NCI-H748 treated with DMSO at 0.1 percent for 48 hours (cell line): ENCODE data around the gene CDY2B.
"Not testable (repeated sequence)": the region's sequence is repeated elsewhere in the genome, so short reads cannot be mapped to it uniquely, and the experiment has no call there.

Experiments
- DNase-seq: peaks from one replicate; lab custom pipeline; 2025; lab: John Stamatoyannopoulos, UW

The CDY2B gene, protein sequence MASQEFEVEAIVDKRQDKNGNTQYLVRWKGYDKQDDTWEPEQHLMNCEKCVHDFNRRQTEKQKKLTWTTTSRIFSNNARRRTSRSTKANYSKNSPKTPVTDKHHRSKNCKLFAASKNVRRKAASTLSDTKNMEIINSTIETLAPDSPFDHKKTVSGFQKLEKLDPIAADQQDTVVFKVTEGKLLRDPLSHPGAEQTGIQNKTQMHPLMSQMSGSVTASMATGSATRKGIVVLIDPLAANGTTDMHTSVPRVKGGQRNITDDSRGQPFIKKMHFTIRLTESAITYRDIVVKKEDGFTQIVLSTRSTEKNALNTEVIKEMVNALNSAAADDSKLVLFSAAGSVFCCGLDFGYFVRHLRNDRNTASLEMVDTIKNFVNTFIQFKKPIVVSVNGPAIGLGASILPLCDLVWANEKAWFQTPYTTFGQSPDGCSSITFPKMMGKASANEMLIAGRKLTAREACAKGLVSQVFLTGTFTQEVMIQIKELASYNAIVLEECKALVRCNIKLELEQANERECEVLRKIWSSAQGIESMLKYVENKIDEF

GRCh38 chrY:17880120-17880519 is at the start of gene CDY2B:
Gene CDY2B (minus strand): TSS chrY:17880220. CDS start chrY:17879892, 328 bp downstream.
- DNase-seq: not testable (repeated sequence)

GRCh38 chrY:17908009-17908408 is 28.0 kb upstream of the CDY2B start:
- not testable (repeated sequence) for DNase-seq

GRCh38 chrY:17907351-17907750 is 27.3 kb upstream of the CDY2B start:
- DNase-seq: not testable (repeated sequence)

DNA sequence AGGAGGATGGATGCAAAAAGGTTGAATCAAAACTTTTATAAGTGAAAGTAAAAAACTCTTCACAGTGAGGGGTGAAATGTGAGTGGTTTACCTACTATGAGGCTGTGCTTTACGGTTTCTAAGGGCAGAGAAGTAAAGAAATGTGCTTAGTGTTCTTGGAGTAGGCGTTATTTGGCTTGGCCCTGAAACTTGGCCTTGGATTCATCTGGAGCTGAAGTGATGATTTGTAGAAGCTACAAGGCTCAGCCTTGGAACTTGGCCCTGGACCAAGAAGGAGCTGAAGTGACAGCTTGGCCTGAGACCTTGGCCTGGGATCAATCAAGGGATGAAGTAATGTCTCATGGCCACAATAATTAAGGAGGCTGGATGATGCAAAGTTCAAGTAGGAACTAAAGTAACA is 1.7 kb upstream of the CDY2B start:
- not testable (repeated sequence) for DNase-seq

- not testable (repeated sequence) for DNase-seq
These were observed 3.3 kb downstream of the CDY2B start for GRCh38 chrY:17876767-17877166.

- DNase-seq: not testable (repeated sequence)
These were observed 4.6 kb downstream of the CDY2B start for GRCh38 chrY:17875401-17875800.

DNA sequence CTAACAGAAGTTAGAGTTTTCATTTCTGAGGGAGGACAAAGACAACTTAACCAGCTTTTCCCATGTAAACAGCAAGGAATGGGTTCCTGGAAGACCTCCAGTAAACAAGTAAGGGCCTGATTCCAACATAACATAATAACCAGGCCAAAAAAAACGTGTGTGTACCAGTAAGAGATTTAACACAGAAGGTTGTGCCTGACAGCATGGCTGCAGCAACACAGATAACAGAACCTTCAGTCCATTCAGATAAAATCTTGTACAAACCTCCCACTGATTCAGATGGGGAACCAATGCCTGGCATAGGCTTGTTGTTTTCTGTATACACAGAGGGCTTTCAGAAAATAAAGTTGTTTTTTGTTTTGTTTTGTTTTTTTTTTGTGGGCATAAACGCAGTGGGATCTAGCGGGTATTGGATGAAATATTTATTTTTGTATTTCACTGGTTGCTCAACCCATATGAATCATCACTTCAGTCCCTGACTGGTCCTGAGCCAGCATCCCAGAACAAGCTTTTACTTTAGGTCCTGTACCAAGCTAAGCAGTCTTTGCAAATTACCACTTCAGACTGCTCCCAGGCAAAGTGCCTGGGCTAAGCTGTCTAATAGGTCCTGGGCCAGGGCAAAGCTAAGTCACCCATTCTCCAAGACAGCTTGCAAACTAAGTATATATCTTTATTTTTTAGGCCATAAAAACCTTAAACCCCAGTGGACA is 8.7 kb downstream of the CDY2B start:
- DNase-seq: not testable (repeated sequence)

DNA sequence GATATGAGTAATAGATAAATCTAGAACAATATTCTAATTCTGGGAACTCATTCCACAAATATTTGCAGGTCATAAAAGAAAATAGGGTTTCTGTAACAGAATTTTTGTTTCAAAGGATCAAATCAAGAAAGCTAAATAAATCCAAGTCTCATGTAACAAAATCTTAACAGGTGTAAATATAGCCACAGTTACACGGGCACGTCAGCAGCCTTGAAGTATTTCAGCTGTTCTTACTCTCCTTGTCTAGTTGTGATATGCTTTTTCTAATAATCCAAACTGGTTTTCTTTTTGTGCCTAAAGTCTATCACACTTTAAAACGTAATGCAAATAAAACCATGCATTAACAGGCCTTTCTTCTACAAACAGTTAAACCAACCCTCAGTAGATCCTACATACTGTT is 9.3 kb downstream of the CDY2B start:
- DNase-seq: not testable (repeated sequence)

- DNase-seq: not testable (repeated sequence)
These were observed 12.2 kb downstream of the CDY2B start for GRCh38 chrY:17867850-17868249.

DNA sequence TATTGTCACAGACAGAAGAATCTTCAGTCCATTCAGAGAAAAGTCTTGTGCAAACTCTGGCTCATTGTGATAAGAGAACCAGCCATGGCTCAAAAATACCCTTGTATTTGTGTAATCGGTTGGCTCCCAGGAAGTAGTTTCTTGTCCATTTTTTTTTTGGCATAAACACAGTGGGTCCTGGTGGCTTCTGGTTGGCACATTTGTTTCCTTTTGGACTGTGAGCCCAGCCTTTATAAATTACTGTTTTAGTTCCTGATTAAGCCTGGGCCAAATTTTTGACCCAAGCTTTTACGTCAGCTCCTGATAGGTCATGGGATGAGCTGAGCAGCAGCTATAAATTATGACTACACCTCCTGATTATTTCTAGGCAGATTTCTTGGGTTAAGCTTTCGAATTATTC is 19.4 kb downstream of the CDY2B start:
- not testable (repeated sequence) for DNase-seq

DNA sequence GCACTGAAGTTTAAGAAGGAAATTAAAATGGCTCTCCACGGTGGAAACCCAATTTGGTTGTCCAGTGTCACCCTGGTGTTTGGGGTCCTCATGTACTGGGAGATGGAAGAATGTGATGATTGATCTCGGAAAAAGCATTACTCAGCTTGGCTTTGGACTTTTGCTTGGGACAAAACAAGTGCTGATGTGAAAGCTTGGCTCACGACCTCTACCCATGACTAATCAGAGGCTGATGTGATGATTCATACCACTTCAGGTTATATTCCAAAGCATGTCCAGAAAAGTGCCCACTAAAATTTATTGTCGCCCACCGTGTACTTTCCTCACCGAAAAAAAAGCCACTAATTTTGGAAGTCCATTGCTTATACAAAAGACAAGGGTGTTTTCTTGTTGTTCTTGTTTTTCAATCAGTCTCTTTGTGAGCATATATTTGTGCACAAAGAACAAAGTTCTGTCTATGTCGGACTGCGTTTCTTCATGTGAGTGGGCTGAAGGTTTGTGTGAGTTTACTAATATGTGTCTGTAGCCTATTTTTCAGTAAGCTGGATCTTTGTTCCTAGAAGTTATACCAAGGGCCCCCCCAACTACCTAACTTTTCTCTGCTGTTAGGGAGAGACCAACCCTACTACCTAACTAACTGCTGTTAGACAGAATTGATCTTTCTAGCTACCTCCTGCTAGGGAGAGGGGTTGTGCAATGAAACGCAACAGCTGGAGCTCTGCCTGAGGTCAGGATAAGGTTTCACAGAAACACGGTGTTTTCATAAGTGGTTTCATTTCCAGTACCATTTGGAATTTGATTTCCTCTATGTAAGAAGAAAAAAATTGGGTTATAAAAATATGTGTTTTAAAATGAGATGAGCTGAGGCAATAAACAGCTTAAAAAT is 22.8 kb downstream of the CDY2B start:
- DNase-seq: not testable (repeated sequence)

DNA sequence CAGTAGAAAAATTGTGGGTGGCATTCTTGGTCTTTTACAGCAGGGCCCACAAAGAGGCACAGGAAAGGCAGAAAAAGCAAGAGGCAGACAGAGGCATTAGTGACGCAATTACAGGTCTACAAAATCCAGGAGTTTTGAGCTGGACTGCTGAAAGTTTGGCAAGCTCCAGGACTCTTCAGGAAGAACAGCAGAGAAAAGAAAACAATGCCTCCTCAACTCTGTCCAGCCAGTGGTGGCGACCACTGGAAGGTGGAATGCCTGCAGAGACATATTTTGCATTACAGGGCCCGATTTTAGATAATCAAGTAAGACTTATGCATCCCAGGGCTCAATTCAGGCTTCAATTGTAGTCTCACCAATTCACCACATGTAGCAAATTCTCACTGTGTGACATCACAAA is 23.5 kb downstream of the CDY2B start:
- DNase-seq: not testable (repeated sequence)

DNA sequence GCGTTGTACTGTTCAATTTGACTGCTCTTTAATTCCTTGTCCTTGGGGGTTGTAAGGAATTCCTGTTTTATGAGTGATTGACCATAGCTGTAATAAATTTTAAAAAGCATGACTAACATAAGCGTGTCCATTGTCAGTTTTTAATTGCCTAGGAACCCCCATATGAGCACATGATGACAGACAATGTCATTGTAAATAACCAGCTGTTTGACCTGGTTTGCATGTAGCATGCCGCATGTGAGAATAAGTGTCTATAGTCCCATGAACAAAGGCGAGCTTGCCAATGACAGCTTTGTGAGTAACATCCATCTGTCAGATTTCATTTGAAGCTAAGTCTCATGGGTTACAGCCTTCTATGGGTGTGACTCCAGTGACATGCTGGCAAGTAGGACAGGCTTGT is 30.9 kb downstream of the CDY2B start:
- not testable (repeated sequence) for DNase-seq

GRCh38 chrY:17832149-17832548 is 47.9 kb downstream of the CDY2B start:
- not testable (repeated sequence) for DNase-seq
